ENCODE results near the gene MYZAP.

DNA sequence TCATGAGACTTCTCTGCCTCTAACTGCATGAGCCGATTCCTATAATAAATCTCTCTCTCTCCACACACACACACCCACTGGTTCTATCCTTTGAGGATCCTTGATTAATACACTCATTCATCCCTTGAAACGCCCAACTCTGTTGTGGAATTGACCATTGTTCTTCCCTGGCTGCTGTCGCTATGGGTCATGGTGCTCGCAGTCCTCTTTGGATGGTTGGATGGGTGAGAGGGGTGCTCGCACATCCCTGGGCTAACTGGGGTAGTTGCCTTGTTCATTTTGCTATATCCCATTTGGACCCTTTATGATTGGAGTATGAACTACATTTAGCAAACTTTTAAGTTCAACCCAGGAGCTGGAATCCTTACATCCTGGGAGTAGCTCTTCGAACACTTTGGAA lies 33.9 kb upstream of the MYZAP start:
- TF ChIP-seq, protein P1, sequence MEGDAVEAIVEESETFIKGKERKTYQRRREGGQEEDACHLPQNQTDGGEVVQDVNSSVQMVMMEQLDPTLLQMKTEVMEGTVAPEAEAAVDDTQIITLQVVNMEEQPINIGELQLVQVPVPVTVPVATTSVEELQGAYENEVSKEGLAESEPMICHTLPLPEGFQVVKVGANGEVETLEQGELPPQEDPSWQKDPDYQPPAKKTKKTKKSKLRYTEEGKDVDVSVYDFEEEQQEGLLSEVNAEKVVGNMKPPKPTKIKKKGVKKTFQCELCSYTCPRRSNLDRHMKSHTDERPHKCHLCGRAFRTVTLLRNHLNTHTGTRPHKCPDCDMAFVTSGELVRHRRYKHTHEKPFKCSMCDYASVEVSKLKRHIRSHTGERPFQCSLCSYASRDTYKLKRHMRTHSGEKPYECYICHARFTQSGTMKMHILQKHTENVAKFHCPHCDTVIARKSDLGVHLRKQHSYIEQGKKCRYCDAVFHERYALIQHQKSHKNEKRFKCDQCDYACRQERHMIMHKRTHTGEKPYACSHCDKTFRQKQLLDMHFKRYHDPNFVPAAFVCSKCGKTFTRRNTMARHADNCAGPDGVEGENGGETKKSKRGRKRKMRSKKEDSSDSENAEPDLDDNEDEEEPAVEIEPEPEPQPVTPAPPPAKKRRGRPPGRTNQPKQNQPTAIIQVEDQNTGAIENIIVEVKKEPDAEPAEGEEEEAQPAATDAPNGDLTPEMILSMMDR (IDR thresholded peaks at IDR 0.05): no peak
- TF ChIP-seq EZH2 (IDR thresholded peaks at IDR 0.05): no peak
- TF ChIP-seq EZH2phosphoT487 (IDR thresholded peaks at IDR 0.05): no peak

Data from neural progenitor cell (in vitro differentiated cells).